Right lobe of liver (tissue), 4 donors: Measurements from ENCODE around the gene DNASE2.

Experiments used
- CTCF ChIP-seq, 4 donors: fragments of 200-600 bp in 3 of 4; fragments of 450-650 bp in 1 of 4; IDR thresholded peaks; one replicate each; pipeline versions ENCODE4 v1.5.1 to v1.8.0; 2016 to 2022; ENCODE audit warnings: antibody characterized with exemption in 4 of 4, mild to moderate bottlenecking in 2 of 4
- POLR2A ChIP-seq: fragments of 450-650 bp; IDR thresholded peaks from one replicate; pipeline ENCODE4 v1.6.1; 2017; ENCODE audit warnings: antibody characterized with exemption, mild to moderate bottlenecking
- donor health status: DM: no; HTN: no; CAD: no.
- donor health status: DM: no; HTN: no; CAD: no.
- donor health status: DM: no; HTN: yes; CAD: no.

- TF ChIP-seq CTCF (IDR thresholded peaks at IDR 0.05) (no peak), POLR2A (no peak)
Measured at GRCh38 chr19:12866416-12867119, 14.7 kb downstream of the DNASE2 start.
